Lung (tissue), 12 donors: ENCODE measurements around the gene THADA. TPM values are rescaled to one million over a fixed set of nuclear protein-coding genes. Genes with fewer than 3 reads are reported as not detected.
A peak's percentile ranks its signal among the peaks of the same experiment; 100 is the strongest.

Experiments
- ATAC-seq: fragments of 200-7000 bp; cut with Tn5 transposase; one replicate; pipeline ENCODE4 v1.9.1; 2020; ENCODE audit warnings: moderate number of reproducible peaks; ENCODE audit not compliant: insufficient read depth, low FRiP score
- DNase-seq, 3 donors: peaks; one replicate each; pipeline ENCODE4 v3.0.0-alpha.2; 2013 to 2017
- H3K27ac ChIP-seq, 2 donors: one replicate each; pipeline ENCODE4 v1.5.1; 2013; ENCODE audit warnings: mild to moderate bottlenecking in 2 of 2, moderate library complexity in 2 of 2, control low read depth in 1 of 2, inconsistent platforms in 1 of 2, low read depth in 1 of 2, low read length in 1 of 2
- H3K27me3 ChIP-seq, 3 donors: one replicate each; pipeline ENCODE4 v1.5.1; 2013; ENCODE audit warnings: low read length in 2 of 3; ENCODE audit not compliant: control insufficient read depth in 3 of 3, insufficient read depth in 3 of 3
- H3K36me3 ChIP-seq, 4 donors: one replicate each; pipeline ENCODE4 v1.5.1; 2013; ENCODE audit warnings: low read length in 4 of 4, mild to moderate bottlenecking in 1 of 4, moderate library complexity in 1 of 4; ENCODE audit not compliant: control insufficient read depth in 4 of 4, insufficient read depth in 4 of 4
- H3K4me1 ChIP-seq, 5 donors: one replicate each; pipeline ENCODE4 v1.5.1; 2013; ENCODE audit warnings: low read length in 5 of 5, mild to moderate bottlenecking in 2 of 5, moderate library complexity in 1 of 5; ENCODE audit not compliant: control insufficient read depth in 5 of 5, insufficient read depth in 5 of 5
- H3K4me3 ChIP-seq: one replicate; pipeline ENCODE4 v1.5.1; 2013; ENCODE audit warnings: mild to moderate bottlenecking, control low read depth, moderate library complexity
- H3K9ac ChIP-seq, 2 donors: one replicate each; pipeline ENCODE4 v1.5.1; 2013; ENCODE audit warnings: low read length in 2 of 2, control low read depth in 1 of 2; ENCODE audit not compliant: insufficient read depth in 1 of 2
- H3K9me3 ChIP-seq, 4 donors: one replicate each; pipeline ENCODE4 v1.5.1; 2013; ENCODE audit warnings: low read length in 3 of 4, mild to moderate bottlenecking in 1 of 4, moderate library complexity in 1 of 4; ENCODE audit not compliant: control insufficient read depth in 4 of 4, insufficient read depth in 3 of 4
- CTCF ChIP-seq: IDR thresholded peaks from 2 replicates; pipeline ENCODE4 v1.5.1; 2012; ENCODE audit warnings: mild to moderate bottlenecking; ENCODE audit errors: control extremely low read depth, extremely low read depth
- WGBS, 2 donors: extraction: QIAGEN DNeasy Blood & Tissue Kit; methylation state at CpG; one replicate each; pipeline ENCODE4 v1.1.7; 2013; 5-methylcytosine and 5-hydroxymethylcytosine counted together
- polyA plus RNA-seq, 2 donors: library from polyadenylated mRNA; stranded (reverse); fragments of 200-250 nt; gene quantifications; one replicate each; pipeline ENCODE4 v1.2.1, GENCODE V29; 2013
- total RNA-seq, 2 donors: library from RNA; depleted of rRNA in 1 of 2; stranded (reverse); fragments of >200 nt in 1 of 2; gene quantifications; one replicate each; pipeline ENCODE4 v1.2.1, GENCODE V29; 2014 to 2021
- donor health status: control.
- donor health status: control.
- donor health status: Bipolar disorder and iron deficiency.
- donor health status: healthy.
- donor health status: DM: yes; HTN: yes; CAD: no.

The THADA gene
- total and polyA plus RNA-seq, 4 donors, result 11.3 to 72.5 (median 25.2) TPM

DNA sequence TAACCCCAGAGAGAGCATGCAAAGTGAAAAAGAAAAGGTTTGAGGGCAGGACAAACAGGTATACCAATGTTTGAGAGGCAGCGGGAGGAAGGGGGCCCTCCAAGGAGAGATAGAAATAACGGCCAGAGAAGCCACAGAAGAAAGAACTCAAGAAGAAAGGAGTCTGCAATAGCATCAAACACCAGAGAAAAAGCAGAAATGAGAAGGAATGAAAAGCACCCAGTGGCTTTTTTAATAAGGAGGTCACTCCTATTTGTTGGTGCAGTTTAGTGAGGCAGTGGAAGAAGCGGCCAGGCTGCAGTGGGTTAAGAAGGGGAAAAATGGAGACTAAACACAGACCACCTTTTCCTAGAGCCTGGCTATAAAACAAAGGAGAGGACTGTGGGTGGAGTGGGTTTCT, 177.2 kb downstream of the THADA start:
- 44 to 83% methylated on average over 3 of the region's 3 CpGs for WGBS, 2 donors
- no peak overlapping the region for H3K4me3 ChIP-seq
- H3K27ac ChIP-seq, result no peak overlapping the region
- H3K27me3 ChIP-seq, result no peaks in the 10 kb centered on the region
- no peak for ATAC-seq
- H3K36me3 ChIP-seq, result no peaks in the 10 kb centered on the region
- H3K9me3 ChIP-seq, result no peaks in the 10 kb centered on the region
- no peak overlapping the region for H3K9ac ChIP-seq
- no peak for TF ChIP-seq CTCF
- DNase-seq, result no peak
- peaks cover 3 to 46% (median 13%) of the 10 kb centered on the region in 5 donors for H3K4me1 ChIP-seq

DNA sequence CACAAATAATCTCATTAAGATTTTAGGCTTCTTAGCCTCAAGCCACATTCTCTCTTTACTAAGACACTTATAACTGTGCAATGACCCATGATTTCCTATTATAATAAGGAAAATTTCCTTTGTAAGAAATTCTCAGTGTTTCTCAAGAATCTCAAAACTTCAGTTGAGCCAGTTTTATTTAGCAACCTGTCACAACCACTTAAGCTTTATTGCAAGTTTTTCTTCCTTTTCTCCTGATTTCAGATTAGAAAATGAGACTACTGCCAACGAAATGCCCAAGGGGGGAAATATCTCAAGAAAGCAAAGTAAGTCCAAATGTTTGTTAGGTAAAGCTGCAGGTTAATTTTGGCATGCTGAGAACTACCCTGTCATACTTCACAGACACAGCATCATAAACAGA, 178.5 kb downstream of the THADA start:
- no peak for TF ChIP-seq CTCF
- Histone ChIP-seq H3K27me3 (no peaks in the 10 kb centered on the region), H3K4me3 (no peak overlapping the region), H3K9ac (peak overlapping the region in 1 of 2 donors; percentile 71), H3K36me3 (no peaks in the 10 kb centered on the region), H3K9me3 (no peaks in the 10 kb centered on the region), H3K27ac (no peak overlapping the region), H3K4me1 (peaks cover 3 to 46% (median 13%) of the 10 kb centered on the region in 5 donors)
- ATAC-seq (no peak), DNase-seq (peak in 2 of 3 donors; percentile 32 to 33)
- WGBS, 2 donors, result 33 to 45% methylated on average over 1 of the region's 1 CpG

DNA sequence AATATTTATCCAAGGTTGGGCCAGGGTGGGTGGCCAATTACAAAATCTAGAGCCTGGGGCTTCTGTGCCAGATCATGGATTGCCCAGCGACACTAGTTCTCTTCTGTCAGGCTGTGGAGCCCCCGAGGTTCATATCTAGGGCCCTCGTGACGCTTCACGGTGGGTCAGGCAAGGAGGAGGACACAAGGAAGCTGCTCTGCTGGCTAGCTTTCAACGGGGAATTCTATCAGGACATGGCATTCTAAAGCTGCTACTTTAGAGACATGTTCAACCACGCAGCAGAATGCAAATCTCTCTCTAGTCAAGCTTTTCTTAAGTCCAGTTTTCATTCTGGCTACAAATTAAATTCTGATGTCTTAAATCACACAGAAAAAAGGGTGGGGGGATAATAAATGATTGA, 180.2 kb downstream of the THADA start:
- Histone ChIP-seq H3K27ac (no peak overlapping the region), H3K9me3 (no peaks in the 10 kb centered on the region), H3K36me3 (no peaks in the 10 kb centered on the region), H3K4me1 (peaks cover 3 to 39% (median 13%) of the 10 kb centered on the region in 5 donors), H3K4me3 (no peak overlapping the region), H3K9ac (no peak overlapping the region), H3K27me3 (no peaks in the 10 kb centered on the region)
- TF ChIP-seq CTCF, result no peak
- DNase-seq (peak; percentile 21 to 46 (median 39)), ATAC-seq (no peak)
- 85 to 87% methylated on average over 7 of the region's 7 CpGs for WGBS, 2 donors

DNA sequence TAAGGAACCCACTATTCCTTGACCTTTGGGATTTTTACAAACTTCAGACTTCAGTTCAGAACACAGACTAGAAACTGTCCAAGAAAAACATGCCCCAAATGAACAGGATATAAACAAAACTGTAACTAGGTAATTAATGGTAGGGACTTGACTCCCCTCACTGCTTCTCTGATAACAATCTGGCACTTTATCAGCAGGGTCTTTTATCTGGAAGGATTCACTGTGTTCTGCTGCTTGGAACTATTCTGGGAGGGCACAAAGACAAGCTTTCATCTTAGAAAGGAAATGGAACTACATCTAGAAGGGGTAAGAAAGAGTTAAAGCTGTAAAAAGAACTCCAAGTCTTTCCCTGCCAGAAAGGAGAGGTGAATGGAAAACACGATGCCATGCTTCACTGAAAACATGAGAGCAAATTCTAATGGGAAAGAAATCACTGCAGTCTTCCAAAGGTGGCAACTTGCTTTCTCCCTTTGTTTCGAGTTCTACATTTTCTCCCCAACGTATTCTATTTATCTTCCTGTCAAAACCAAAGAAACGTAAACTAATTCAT, 181.2 kb downstream of the THADA start:
- no peak overlapping the region for H3K27ac ChIP-seq
- DNase-seq (peak in 1 of 3 donors; percentile 46), ATAC-seq (no peak)
- H3K9ac ChIP-seq, result peak overlapping the region in 1 of 2 donors; percentile 23
- no peak overlapping the region for H3K4me3 ChIP-seq
- no peak for TF ChIP-seq CTCF
- no peaks in the 10 kb centered on the region for H3K27me3 ChIP-seq
- H3K4me1 ChIP-seq, result peaks cover 3 to 36% (median 11%) of the 10 kb centered on the region in 5 donors
- H3K9me3 ChIP-seq, result no peaks in the 10 kb centered on the region
- 82 to 88% methylated on average over 4 of the region's 4 CpGs for WGBS, 2 donors
- peaks cover 0 to 4% (median 0%) of the 10 kb centered on the region in 4 donors for H3K36me3 ChIP-seq
